Measurements from ENCODE around the gene FBLN2. TPM values are rescaled to one million over a fixed set of nuclear protein-coding genes. Genes with fewer than 3 reads are reported as not detected.

FBLN2 gene
- total RNA-seq, 1 experiment from 2014 or later, result 36.7 TPM

DNA sequence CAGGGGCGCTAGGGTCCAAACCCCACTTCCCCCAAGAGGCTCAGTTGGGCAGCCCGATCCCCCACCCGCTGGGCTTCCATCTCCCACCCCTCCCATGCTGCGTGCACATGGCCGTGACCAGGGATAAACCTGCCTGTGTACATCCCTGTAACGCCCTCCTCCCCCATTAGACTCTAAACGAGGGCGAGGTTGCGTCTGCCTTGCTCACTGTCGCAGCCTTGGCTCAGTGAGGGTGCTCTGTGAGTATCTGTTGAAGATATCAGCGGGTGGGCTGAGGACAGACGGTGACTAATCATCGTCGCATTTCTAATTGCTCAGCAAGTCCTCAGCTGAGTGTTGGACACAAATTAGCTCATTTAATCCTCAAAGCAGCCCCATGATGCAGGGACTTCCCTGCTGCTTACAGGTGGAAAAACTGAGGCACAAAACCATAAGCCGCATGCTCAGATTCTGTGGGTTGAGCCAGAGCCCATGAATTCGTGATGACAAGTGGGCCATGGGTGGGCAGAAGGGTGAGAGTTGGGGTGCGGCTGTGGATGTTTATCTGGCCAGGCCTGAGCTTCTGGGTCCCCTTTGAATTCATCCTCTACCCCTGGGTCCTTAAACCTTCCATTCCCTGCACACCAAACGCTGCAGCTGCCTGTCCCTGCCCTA is 26.0 kb downstream of the FBLN2 start:
- DNase-seq, result no peak
- H3K27ac Mint-ChIP-seq (ENCODE audit: unreplicated experiment), result no peak overlapping the region
- no peaks in the 10 kb centered on the region for H3K27me3 Mint-ChIP-seq (ENCODE audit: insufficient read depth, unreplicated experiment)
- POLR2A ChIA-PET, result no interaction called here
- Histone ChIP-seq H3K9me3 (no peaks in the 10 kb centered on the region), H3K4me1 (no peaks in the 10 kb centered on the region; the same call in 1 of the 2 replicates), H3K36me3 (ENCODE audit: control insufficient read depth, insufficient read depth, low read length) (no peaks in the 10 kb centered on the region; the same call in 1 of the 2 replicates), H3K27me3 (replicated peaks; ENCODE audit: control insufficient read depth, insufficient read depth, low read length) (no peaks in the 10 kb centered on the region), H3K4me3 (ENCODE audit: low read depth, low read length) (no peak overlapping the region)
- intact Hi-C loops (cut with micrococcal nuclease; ENCODE audit: unreplicated experiment), result no loop called here
- H3K36me3 Mint-ChIP-seq (ENCODE audit: insufficient read depth, unreplicated experiment), result peaks cover 5% of the 10 kb centered on the region
- no peaks in the 10 kb centered on the region for H3K9me3 Mint-ChIP-seq (ENCODE audit: unreplicated experiment)
- no peak overlapping the region for H3K4me3 Mint-ChIP-seq (ENCODE audit: unreplicated experiment)
- TF ChIP-seq, protein P1, sequence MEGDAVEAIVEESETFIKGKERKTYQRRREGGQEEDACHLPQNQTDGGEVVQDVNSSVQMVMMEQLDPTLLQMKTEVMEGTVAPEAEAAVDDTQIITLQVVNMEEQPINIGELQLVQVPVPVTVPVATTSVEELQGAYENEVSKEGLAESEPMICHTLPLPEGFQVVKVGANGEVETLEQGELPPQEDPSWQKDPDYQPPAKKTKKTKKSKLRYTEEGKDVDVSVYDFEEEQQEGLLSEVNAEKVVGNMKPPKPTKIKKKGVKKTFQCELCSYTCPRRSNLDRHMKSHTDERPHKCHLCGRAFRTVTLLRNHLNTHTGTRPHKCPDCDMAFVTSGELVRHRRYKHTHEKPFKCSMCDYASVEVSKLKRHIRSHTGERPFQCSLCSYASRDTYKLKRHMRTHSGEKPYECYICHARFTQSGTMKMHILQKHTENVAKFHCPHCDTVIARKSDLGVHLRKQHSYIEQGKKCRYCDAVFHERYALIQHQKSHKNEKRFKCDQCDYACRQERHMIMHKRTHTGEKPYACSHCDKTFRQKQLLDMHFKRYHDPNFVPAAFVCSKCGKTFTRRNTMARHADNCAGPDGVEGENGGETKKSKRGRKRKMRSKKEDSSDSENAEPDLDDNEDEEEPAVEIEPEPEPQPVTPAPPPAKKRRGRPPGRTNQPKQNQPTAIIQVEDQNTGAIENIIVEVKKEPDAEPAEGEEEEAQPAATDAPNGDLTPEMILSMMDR (IDR thresholded peaks at IDR 0.05; ENCODE audit: insufficient read depth in 1 of 2, low read depth in 1 of 2, low read length in 1 of 2, severe bottlenecking in 1 of 2, unreplicated experiment in 1 of 2), result no peak
- peaks cover 7% of the 10 kb centered on the region for H3K4me1 Mint-ChIP-seq (ENCODE audit: low read depth, unreplicated experiment)
- CTCF ChIA-PET, result interaction anchor here (0.8 kb wide), 1 partner anchor 68 kb away, joined by 3 read pairs; no protein-coding TSS in a partner anchor
- BruUV-seq (replicated peaks), result no TSS peak

DNA sequence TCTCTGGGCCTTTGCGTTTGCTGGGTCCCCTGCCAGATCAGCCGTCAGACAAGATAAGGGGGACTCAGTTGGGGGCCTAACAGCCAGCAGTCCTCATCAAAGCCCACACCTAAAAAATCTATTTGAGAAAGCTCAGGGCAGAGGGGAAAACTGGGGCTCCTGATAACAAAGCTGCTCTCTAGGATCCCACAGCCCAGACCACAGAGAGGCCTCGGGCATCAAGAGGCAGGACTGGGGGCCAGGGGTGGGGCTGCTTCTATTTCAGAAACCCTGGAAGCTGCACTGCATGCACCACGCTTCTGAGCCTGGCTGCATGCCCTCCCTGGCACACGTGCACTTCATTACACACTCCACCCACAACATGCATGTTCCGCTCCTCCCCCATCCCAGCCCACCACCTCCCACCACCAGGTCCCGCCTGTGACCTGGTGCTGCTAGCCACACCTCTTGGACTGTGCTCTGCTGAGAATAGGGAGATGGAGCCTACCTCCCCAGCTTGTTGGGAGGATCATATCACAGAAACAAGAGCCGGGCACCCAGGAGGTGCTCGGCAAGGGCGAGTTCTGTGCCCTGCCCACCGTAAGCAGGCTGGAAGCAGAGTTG is 26.6 kb downstream of the FBLN2 start:
- DNase-seq, result no peak
- Histone ChIP-seq H3K27me3 (replicated peaks; ENCODE audit: control insufficient read depth, insufficient read depth, low read length) (no peaks in the 10 kb centered on the region), H3K4me3 (ENCODE audit: low read depth, low read length) (no peak overlapping the region), H3K4me1 (peaks cover 3% of the 10 kb centered on the region), H3K9me3 (no peaks in the 10 kb centered on the region), H3K36me3 (ENCODE audit: control insufficient read depth, insufficient read depth, low read length) (no peaks in the 10 kb centered on the region; the same call in 1 of the 2 replicates)
- ChIA-PET CTCF (interaction anchor here (0.8 kb wide), 1 partner anchor 68 kb away, joined by 3 read pairs; no protein-coding TSS in a partner anchor), POLR2A (no interaction called here)
- Mint-ChIP-seq H3K4me1 (ENCODE audit: low read depth, unreplicated experiment) (peaks cover 7% of the 10 kb centered on the region), H3K27me3 (ENCODE audit: insufficient read depth, unreplicated experiment) (no peaks in the 10 kb centered on the region), H3K9me3 (ENCODE audit: unreplicated experiment) (no peaks in the 10 kb centered on the region), H3K27ac (ENCODE audit: unreplicated experiment) (no peak overlapping the region), H3K36me3 (ENCODE audit: insufficient read depth, unreplicated experiment) (peaks cover 5% of the 10 kb centered on the region), H3K4me3 (ENCODE audit: unreplicated experiment) (no peak overlapping the region)
- intact Hi-C loops (cut with micrococcal nuclease; ENCODE audit: unreplicated experiment), result no loop called here
- TF ChIP-seq, protein P1 (IDR thresholded peaks at IDR 0.05; ENCODE audit: insufficient read depth in 1 of 2, low read depth in 1 of 2, low read length in 1 of 2, severe bottlenecking in 1 of 2, unreplicated experiment in 1 of 2), result no peak
- BruUV-seq (replicated peaks), result no TSS peak

DNA sequence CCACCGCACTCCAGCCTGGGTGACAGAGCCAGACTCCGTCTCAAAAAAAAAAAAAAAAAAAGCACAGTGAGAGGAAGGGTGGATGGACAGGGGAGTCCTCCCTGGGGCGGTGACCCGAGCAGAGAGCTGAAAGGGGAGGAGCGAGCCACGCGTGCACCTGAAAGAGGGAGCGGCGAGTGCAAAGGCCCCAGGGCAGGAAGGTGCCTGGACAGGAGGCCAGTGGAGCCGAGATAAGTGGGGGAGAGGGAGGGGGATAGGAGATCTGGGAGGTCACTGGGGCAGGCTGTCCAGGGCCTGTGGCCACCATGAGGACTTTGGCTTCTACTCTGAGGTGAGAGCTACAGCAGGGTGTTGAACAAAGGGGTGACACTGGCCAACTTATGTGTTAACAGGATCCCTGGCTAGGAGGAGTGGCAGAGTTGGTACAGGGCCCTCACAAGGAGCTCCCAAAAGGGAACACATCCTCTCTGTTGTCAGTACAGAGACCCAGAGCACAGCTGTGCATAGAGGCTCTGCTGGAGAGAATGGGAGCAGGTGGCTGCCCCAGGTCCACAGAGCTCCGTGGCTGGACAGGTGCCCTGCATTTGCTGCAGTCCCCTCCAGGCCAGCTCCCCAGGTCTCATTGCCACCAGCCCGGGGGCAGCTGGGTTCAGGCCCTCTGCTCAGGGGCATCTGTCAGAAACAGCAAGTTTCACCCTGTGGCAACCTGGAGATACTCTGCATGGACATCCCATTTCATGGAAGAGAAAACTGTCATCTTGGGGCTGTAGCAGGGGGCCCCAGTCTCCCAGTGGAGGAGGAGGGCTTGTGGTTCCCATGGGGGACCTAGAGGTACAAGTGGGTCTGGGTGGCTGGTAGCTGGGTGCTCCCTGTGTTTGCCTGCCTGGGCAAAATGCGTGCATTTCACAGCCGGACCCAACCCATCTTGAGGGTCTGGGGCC is 28.5 kb downstream of the FBLN2 start:
- Mint-ChIP-seq H3K27ac (ENCODE audit: unreplicated experiment) (no peak overlapping the region), H3K9me3 (ENCODE audit: unreplicated experiment) (no peaks in the 10 kb centered on the region), H3K36me3 (ENCODE audit: insufficient read depth, unreplicated experiment) (peaks cover 5% of the 10 kb centered on the region), H3K4me1 (ENCODE audit: low read depth, unreplicated experiment) (peaks cover 7% of the 10 kb centered on the region), H3K27me3 (ENCODE audit: insufficient read depth, unreplicated experiment) (no peaks in the 10 kb centered on the region), H3K4me3 (ENCODE audit: unreplicated experiment) (no peak overlapping the region)
- BruUV-seq (replicated peaks), result no TSS peak
- Histone ChIP-seq H3K4me1 (peaks cover 5% of the 10 kb centered on the region), H3K27me3 (replicated peaks; ENCODE audit: control insufficient read depth, insufficient read depth, low read length) (no peaks in the 10 kb centered on the region), H3K36me3 (ENCODE audit: control insufficient read depth, insufficient read depth, low read length) (no peaks in the 10 kb centered on the region; the same call in 1 of the 2 replicates), H3K9me3 (no peaks in the 10 kb centered on the region), H3K4me3 (ENCODE audit: low read depth, low read length) (no peak overlapping the region)
- ChIA-PET CTCF (interaction anchor here (1.3 kb wide), 1 partner anchor 17 kb away, joined by 3 read pairs; no protein-coding TSS in a partner anchor), POLR2A (no interaction called here)
- TF ChIP-seq, protein P1 (IDR thresholded peaks at IDR 0.05; ENCODE audit: insufficient read depth in 1 of 2, low read depth in 1 of 2, low read length in 1 of 2, severe bottlenecking in 1 of 2, unreplicated experiment in 1 of 2), result no peak
- intact Hi-C loops (cut with micrococcal nuclease; ENCODE audit: unreplicated experiment), result no loop called here
- no peak for DNase-seq
